HG02610 (cell line): Measurements from ENCODE around the gene TRAFD1.
"Not testable (repeated sequence)": the region's sequence is repeated elsewhere in the genome, so short reads cannot be mapped to it uniquely, and the experiment has no call there.

Experiments
- ATAC-seq: cut with Tn5 transposase; IDR thresholded peaks from one replicate; pipeline ENCODE4 v1.9.1; 2021; ENCODE audit warnings: mild to moderate bottlenecking, moderate library complexity; ENCODE audit not compliant: unreplicated experiment

TRAFD1 gene

GRCh38 chr12:112125250-112125999 is at the start of gene TRAFD1:
TSS of gene TRAFD1 (plus strand) at chr12:112125560. CDS start at chr12:112130523, 4,963 bp downstream.
- ATAC-seq = peak; percentile 97

GRCh38 chr12:112087055-112087850 is 38.1 kb upstream of the TRAFD1 start:
- ATAC-seq = no peak

GRCh38 chr12:112087851-112088250 is 37.5 kb upstream of the TRAFD1 start:
- no peak for ATAC-seq

- no peak for ATAC-seq
Measured at GRCh38 chr12:112091563-112091962, 33.8 kb upstream of the TRAFD1 start.

GRCh38 chr12:112096070-112096469 is 29.3 kb upstream of the TRAFD1 start:
- peak; percentile 88 for ATAC-seq

- ATAC-seq = peak; percentile 37
Measured at GRCh38 chr12:112096667-112097066, 28.7 kb upstream of the TRAFD1 start.

- no peak for ATAC-seq
Measured at GRCh38 chr12:112097641-112098040, 27.7 kb upstream of the TRAFD1 start.

- ATAC-seq = not testable (repeated sequence)
Measured at GRCh38 chr12:112100500-112100899, 24.9 kb upstream of the TRAFD1 start.

- no peak for ATAC-seq
Measured at GRCh38 chr12:112102127-112102526, 23.2 kb upstream of the TRAFD1 start.

GRCh38 chr12:112102746-112103145 is 22.6 kb upstream of the TRAFD1 start:
- ATAC-seq = not testable (repeated sequence)

GRCh38 chr12:112103758-112104503 is 21.4 kb upstream of the TRAFD1 start:
- no peak for ATAC-seq

GRCh38 chr12:112105891-112106290 is 19.5 kb upstream of the TRAFD1 start:
- ATAC-seq = no peak

- ATAC-seq = no peak
Measured at GRCh38 chr12:112107306-112108201, 17.8 kb upstream of the TRAFD1 start.

GRCh38 chr12:112108202-112109079 is 16.9 kb upstream of the TRAFD1 start, which contains the start of gene NAA25:
TSS of gene NAA25 (minus strand) at chr12:112108783. CDS start at chr12:112108773, 10 bp downstream.
- ATAC-seq = peak; percentile 67

- not testable (repeated sequence) for ATAC-seq
Measured at GRCh38 chr12:112110787-112111662, 14.3 kb upstream of the TRAFD1 start.

GRCh38 chr12:112111931-112112330 is 13.4 kb upstream of the TRAFD1 start:
- ATAC-seq = no peak

GRCh38 chr12:112112409-112113133 is 12.8 kb upstream of the TRAFD1 start:
- no peak for ATAC-seq
